HG02588 (cell line): Measurements from ENCODE around the gene CTCF.
A peak's percentile ranks its signal among the peaks of the same experiment; 100 is the strongest.

ENCODE experiments used
- ATAC-seq: cut with Tn5 transposase; IDR thresholded peaks from one replicate; pipeline ENCODE4 v1.9.1; 2021; ENCODE audit warnings: mild to moderate bottlenecking, moderate library complexity; ENCODE audit not compliant: unreplicated experiment

Gene CTCF

DNA sequence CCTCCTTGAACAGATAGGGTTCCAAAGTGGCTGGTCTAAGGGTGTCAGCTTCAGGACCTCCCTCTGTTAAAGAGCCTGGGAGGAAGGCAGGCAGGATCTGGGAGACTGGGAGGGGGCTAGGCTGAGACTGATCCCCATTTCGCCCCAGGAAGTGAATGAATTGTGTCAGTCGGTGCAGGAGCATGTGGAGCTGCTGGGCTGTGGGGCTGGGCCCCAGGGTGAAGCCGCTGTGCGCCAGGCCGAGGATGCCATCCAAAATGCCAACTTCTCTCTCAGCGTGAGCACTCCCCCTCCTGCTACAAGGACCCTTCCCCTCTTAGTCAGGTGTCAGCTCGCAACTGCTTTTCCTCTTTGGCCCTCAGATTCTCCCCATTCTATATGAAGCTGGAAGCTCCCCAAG is 88.7 kb downstream of the CTCF start:
- ATAC-seq, result no peak

DNA sequence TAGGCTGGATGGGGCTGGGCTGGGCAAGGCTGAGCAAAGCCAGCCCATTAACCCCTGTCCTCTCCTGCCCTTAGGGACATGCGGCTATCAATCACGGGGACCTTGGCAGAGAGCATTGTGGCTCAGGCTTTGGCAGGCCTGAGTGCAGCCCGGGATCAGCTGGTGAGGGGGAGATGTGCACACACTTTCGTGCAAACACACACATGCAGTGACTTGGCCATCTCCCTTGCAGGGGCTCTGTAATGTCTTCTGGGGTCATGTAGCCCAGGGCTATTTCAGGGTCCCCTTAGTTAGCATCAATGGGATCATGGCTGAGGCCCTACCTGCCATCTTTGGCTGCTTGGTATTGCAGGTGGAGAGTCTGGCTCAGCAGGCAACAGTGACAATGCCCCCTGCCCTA is 89.5 kb downstream of the CTCF start:
- ATAC-seq, result no peak

GRCh38 chr16:67652578-67653127 is 90.3 kb downstream of the CTCF start:
- ATAC-seq, result no peak

GRCh38 chr16:67653128-67653788 is 90.9 kb downstream of the CTCF start:
- ATAC-seq, result no peak

GRCh38 chr16:67653789-67654402 is 91.6 kb downstream of the CTCF start:
- ATAC-seq, result no peak

DNA sequence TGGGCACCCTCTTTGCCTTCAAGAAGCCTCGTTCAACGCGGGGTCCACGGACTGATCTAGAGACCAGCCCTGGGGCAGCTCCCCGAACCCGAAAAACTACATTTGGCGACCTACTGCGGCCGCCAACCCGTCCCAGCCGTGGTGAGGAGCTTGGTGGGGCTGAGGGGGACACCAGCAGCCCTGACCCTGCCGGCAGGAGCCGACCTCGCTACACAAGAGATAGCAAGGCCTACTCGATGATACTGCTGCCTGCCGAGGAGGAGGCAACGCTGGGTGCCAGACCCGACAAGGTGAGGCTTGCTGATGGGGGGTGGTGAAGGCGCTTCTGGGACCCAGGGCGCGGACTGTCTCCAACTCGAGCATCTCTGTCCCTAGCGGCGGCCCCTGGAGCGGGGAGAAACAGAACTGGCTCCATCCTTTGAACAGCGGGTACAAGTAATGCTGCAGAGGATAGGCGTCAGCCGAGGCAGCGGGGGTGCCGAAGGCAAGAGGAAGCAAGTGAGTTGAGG is 92.1 kb downstream of the CTCF start:
- ATAC-seq, result no peak

GRCh38 chr16:67655363-67655762 is 93.0 kb downstream of the CTCF start:
- ATAC-seq, result no peak

DNA sequence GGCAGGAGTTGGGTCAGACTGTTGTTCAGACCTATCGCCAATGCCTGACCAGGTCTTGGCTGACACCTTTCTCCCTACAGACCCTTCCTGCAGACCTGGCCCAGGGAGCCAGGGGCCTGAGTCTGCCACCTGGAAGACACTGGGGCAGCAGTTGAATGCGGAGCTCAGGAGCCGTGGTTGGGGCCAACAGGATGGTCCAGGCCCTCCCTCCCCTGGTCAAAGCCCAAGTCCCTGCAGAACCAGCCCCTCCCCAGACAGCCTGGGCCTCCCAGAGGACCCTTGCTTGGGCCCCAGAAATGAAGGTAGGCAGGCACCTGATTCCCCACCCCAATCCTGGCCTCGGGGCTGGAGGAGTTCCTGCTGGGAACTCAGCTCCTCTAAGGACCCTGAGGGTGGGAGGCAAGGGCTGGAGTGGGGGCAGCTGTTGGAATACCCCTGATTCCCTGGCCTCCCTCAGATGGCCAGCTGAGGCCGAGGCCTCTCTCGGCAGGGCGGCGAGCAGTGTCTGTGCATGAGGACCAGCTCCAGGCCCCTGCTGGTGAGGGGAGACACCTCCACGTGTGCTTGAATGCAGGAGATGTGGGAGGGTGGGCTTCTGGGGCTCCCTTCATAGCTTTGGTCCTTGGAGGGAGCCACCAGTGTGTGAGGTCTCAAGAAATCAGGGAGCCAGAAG is 94.2 kb downstream of the CTCF start:
- no peak for ATAC-seq

DNA sequence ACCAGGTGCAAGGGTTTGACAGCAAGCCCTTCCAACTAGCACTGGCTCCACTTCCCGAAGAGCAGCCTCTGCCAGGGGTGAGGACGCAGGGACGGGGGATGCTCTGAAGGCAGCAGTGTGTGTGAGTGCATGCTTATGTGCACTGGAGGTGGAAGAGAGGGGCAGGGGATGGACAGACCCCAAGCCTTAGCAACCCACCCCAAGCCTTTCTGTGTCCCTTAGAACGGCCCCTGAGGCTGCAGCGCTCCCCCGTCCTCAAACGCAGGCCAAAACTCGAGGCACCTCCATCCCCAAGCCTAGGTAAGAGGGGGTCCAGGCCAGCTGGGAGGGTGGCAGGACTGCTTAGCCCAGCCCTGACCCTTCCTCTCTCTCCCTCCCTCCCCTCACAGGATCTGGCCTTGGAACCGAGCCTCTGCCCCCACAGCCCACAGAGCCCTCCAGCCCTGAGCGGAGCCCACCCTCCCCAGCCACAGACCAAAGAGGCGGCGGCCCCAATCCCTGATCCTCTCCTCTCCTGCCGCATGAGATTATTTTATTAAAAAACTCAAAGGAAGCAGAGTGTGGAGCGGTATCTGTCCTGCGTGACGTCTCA is 94.8 kb downstream of the CTCF start:
- ATAC-seq, result no peak

GRCh38 chr16:67657751-67658518 is 95.6 kb downstream of the CTCF start:
- no peak for ATAC-seq

GRCh38 chr16:67658849-67659674 is 96.7 kb downstream of the CTCF start:
- ATAC-seq, result no peak

DNA sequence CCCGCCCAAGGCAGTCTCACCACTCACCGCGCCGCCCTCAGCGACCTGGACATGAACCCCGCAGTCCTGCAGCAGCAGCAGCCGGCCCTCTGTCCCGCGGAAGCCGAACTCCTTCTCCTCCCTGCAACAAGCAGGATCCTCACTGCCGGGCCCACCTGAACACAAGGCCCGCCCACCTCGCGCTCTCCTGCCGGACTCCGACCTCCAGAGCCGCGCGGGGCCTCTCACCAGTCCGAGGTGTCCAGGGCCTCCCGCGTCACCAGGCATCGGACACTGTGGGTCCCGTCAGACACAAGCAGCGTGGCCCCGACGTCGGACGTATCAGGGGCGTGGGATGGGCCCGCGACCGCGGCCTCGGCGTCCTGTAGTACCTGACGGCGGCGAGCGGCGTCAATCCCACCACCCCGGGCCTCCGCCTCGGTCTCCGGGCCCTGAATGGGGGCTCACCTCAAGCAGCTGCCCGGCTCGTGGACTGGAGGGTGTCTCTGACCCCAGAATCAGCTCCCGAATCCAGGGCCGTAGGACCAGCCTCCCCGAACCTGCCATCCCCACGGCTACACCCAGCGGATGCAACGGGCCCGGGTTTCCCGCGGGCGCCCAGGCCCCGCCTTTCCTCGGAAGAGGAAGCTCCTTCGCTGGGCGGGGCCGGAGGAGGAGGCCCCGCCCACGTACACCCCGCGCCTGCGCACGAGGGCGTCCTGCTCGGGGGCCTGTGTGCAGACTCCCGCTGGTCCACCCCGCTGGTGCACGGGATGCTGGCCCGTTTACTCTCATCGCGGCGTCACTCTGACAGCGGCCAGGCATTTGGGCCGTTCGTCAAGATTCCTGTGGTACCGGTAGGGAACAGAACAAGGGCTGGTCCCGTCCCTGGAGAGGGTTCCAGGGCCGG is 97.6 kb downstream of the CTCF start, which contains the start of gene ACD:
TSS of gene ACD (minus strand) at position 586 of the 889 bp plus-strand sequence. CDS start at position 546, 40 bp downstream.
- peak; percentile 41 for ATAC-seq

- ATAC-seq, result peak; percentile 72
Observed at GRCh38 chr16:67660564-67661028, 98.3 kb downstream of the CTCF start, which contains the start of gene PARD6A. Gene PARD6A, plus strand, starts transcription at chr16:67660960. Its CDS starts 79 bp downstream, at chr16:67661039.

DNA sequence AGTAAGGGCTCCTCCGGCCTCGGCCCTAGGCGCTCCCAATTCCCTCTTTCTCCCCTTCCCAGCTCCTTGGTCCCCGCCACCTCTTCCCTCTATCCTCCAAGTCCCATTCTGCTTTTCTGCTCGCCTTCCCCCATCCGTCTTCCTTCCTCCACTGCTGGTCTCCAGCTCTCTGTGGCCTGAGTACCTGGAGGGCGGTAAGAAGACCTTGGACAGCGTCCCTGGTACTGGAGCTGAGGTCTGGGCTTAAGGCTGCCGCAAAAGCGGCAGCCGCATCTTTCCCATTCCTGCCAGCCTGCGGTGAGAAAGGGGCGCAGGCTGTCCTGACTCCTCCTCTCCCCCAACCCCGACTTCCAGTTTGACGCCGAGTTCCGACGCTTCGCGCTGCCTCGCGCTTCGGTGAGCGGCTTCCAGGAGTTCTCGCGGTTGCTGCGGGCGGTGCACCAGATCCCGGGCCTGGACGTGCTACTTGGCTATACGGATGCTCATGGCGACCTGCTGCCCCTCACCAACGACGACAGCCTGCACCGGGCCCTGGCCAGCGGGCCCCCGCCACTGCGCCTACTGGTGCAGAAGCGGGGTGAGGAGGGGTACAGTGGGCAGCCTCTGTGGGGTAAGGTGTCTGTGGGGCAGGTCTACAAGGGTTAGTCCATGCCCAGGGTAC is 98.9 kb downstream of the CTCF start:
- ATAC-seq, result no peak

DNA sequence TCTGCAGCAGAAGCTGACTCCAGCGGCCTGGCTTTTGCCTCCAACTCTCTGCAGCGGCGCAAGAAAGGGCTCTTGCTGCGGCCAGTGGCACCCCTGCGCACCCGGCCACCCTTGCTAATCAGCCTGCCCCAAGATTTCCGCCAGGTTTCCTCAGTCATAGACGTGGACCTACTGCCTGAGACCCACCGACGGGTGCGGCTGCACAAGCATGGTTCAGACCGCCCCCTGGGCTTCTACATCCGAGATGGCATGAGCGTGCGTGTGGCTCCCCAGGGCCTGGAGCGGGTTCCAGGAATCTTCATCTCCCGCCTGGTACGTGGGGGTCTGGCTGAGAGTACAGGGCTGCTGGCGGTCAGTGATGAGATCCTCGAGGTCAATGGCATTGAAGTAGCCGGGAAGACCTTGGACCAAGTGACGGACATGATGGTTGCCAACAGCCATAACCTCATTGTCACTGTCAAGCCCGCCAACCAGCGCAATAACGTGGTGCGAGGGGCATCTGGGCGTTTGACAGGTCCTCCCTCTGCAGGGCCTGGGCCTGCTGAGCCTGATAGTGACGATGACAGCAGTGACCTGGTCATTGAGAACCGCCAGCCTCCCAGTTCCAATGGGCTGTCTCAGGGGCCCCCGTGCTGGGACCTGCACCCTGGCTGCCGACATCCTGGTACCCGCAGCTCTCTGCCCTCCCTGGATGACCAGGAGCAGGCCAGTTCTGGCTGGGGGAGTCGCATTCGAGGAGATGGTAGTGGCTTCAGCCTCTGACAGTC is 99.7 kb downstream of the CTCF start:
- no peak for ATAC-seq

DNA sequence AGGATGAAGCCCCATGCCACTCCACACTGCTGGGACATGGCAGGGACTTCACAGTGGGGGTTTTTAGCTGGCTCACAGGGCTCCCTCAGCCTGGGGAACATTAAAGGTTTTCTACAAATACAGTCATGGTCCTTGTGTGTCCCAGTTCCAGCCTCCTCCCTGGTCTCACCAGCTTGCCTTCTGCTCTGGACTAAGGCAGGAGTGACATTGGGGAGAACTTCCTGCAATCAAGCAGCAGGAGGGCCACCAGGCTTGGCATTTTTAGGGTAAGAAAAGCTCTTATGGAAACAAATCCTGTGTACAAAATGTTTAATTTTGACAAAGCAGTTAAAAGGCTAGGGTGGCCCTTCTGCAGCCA is 100.3 kb downstream of the CTCF start:
- ATAC-seq, result no peak

DNA sequence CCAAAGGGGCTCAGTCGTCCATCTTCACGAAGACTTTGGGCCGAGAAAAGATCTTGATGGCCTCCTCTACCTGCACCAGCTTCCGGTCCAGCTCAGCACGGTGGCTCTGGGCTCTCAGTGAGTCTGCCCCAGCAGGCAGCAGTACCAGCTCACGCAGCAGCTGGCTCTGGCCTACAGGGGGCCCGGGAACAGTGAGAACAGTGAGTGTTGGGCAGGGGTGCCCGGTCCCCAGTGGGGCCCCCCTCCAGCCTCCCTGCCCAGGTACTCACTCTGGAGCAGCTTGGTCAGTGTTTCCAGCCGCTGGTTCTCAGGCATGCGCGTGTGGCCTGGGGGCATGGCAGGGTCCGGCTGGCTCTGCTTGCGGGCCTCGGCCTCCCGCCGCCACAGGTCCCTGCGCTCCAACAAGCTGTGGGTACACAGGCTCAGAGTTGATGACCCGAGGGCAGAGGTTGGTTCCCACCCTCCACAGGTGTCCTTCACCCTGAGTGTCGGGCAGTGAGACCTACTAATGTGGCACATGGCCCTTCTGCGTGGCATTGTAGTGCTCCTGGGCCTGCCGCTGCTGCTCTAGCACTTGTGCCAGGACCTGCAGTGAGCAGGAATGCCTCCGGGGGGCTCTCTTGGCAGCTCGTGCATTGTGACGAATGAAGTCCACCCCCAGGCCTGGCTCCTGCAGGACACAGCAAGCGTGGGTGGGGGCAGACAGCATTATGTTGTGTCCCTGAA is 101.0 kb downstream of the CTCF start:
- ATAC-seq, result no peak
